Limb (tissue), 2 donors: Measurements from ENCODE around the gene RABAC1.
A peak's percentile ranks its signal among the peaks of the same experiment; 100 is the strongest.

Source experiments
- DNase-seq, 2 donors: peaks; one replicate each; pipeline ENCODE4 v3.0.0-alpha.2; 2016; ENCODE audit errors: extremely low spot score in 2 of 2

RABAC1 gene

DNA sequence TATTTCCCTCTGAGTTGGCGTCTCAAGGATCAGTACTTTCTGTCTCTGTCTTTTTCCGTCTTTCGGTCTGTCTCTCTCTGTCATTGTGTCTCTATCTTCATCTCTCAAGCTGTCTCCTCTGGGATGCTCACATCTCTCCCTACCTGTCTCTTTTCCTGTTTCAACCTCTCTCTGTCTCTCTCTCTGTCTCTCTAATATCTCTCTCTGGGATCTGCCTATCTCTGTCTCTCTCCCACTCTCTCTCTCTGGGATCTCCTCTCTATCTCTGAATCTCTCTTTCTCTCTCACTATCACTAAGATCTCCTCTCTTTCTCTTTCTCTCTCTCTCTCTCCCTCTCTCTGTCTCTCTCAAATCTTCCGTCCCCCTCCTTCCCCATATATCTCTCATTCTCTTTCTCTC is 30.9 kb upstream of the RABAC1 start:
- no peak for DNase-seq

DNA sequence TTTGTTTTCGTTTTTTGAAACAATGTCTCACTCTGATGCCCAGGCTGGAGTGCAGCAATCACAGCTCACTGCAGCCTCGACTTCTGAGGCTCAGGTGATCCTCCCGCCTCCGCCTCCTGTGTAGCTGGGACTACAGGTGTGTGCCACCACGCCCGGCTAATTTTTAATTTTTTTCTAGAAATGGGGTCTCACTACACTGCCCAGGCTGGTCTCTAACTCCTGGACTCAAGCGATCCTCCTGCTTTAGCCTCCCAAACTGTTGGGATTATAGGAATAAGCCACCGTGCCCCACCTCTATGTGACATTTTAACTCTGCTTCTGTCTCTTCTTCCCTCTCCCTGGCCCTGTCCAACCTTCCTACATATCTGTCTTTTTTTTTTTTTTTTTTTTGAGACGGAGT is 29.8 kb upstream of the RABAC1 start:
- no peak for DNase-seq

- DNase-seq = no peak
Measured at GRCh38 chr19:41987141-41987860, 28.2 kb upstream of the RABAC1 start.

DNA sequence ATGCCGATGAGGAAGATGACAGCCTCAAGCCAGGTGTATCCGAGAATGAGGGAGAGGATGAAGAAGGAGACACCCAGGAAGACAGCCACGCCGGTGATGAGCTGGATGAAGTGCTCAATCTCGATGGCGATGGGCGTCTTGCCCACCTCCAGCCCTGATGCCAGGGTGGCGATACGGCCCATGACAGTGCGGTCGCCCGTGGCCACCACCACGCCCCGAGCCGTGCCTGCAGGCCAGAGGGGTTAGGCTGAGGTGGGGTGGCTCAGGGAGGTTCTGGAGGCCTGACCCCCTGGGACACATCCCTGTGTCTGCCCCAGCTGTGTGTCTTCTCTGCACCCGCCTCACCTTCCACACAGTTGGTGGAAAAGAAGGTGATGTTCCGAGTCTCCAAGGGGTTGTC is 25.8 kb upstream of the RABAC1 start:
- no peak for DNase-seq

GRCh38 chr19:41981724-41982123 is 22.6 kb upstream of the RABAC1 start:
- DNase-seq = no peak

DNA sequence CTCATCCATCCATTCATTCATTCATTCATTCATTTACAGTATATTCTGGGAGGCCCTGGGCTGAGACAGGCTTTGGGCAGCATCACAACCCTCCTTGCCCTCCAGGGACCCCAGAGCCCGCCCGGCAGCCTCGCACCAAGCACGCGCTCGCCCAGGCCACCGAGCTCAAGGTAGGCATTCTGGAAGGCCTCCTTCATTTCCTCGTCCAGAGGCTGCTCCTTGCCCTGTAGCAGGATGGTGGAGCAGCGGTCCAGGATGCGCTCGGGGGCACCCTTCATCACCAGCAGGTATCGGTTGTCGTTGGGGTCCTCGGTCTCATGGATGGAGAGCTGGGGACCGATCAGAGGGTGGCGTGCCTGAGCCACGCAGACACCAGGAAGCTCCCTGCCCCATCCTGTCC is 19.3 kb upstream of the RABAC1 start:
- no peak for DNase-seq

DNA sequence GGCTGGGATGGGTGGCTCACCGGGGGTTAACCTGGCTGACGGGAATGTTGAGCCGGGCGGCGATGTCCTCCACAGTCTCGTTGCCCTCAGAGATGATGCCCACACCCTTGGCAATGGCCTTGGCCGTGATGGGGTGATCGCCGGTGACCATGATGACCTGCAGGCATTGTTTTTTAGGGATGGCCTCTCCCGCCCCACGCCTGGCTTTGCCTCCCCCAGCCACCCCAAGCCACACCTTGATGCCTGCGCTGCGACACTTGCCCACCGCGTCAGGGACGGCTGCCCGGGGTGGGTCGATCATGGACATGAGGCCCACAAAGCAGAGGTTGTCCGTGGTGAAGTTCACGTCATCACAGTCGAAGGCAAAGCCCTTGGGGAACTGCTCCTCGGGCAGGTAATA is 18.8 kb upstream of the RABAC1 start:
- no peak for DNase-seq

DNA sequence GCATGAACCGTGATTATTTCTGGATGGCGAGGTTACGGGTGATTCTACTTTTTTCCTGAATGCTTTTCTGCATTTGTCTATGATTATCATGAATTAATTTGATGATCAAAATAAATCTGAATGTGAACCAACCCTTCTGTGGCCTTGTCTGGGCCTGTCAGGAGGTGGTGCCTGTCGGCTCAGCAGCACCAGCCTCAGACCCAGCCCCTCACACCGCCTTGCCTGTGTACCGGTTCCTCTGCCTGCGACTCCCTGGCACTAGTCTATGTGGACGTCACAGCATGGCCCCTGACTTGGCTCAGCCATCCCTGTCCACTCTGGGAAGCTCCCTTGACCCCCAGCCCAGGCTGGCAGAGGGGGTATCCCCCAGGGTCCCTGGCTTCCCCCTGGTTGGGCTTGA is 15.5 kb upstream of the RABAC1 start:
- no peak for DNase-seq

DNA sequence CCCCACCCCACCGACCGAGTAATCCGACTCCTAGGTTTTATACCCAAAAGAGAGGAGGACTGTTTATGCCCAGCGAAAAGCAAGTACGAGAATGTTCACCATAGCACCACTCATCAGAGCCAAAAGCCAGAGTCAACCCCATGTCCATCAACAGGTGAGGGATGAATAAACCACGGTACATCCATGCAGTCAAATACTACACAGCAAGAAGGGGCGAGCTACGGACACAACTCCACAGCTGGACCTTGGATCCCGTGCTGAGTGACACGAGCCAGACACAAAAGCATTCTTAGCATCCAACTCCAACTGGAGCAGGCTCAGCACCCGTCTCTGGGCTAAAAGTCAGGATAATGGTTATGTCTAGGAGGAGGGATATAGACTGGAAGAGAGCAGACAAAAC is 12.2 kb upstream of the RABAC1 start:
- no peak for DNase-seq

DNA sequence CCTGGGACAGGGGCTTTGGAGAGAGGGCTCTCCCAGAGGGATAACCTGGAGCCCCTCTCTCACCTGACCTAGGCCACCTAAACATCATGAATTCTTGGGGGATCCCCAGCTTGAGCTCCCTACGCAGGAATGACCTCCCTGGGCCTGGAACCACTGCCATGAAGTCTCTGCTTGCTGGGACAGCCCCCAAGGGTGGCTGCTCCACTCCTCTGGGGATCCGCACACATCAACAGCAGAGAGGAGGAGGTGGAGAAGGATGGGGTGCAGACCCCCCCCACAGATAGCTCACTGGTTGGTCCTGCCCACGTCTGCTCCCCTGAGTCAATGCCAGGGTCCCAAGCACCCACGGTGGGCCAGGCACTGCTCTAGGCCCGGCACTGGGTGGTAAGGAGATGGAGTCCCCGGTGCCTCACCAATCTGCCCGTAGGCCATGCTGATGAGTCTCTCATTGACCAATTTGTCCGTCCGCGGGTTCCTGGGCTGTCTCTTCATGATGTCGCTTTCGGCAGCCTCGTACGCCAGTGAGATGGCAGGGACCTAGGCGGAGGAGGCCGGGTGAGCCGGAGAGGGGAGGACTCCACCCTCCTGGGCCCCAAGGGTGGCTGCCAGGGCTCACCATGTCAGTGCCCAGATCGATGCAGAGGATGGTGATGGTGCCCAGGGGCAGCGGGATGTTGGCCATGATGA is 10.8 kb upstream of the RABAC1 start:
- DNase-seq = no peak

DNA sequence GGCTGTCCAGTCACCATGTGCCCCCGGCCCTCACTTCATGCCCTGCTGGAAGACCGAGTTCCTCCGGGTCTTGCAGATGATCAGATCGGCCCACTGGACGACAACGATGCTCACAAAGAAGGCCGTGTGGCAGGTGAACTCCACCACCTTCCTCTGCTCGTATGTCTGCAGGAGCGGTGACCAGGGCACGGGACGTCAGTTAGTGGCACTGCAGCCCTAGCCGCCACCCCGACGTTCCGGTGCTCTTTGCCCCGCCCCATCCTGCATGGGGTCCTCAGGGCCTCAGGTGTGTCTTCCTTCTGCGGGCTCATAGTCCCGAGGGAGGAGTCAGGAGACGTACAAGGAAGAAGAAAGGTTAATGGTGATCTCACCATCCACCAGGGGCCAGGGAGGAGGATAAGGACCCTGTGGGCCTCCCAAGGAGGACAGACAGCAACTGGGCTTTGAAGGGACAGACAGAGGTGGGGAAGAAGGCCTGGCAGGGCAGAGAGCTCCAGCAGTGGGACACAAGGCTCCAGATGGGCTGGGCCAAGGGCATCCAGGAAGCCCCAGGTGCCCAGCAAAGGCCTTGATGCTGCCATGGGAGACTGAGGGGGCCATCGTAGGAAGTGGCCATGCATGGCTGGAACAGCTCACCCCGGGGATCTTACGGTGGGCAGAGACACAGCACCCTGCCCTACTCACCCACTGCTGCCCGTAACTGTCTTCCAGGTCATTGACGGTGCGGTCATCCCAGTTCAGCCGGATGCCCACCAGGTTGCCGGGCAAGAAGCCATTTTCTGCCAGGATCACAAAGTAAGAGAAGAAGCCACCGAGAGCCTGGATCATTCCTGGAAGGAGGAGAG is 9.9 kb upstream of the RABAC1 start:
- no peak for DNase-seq

GRCh38 chr19:41967054-41967783 is 8.1 kb upstream of the RABAC1 start:
- no peak for DNase-seq

- no peak for DNase-seq
Measured at GRCh38 chr19:41965106-41965505, 6.0 kb upstream of the RABAC1 start.

- DNase-seq = no peak
Measured at GRCh38 chr19:41960973-41961372, 1.9 kb upstream of the RABAC1 start.

- DNase-seq = peak; percentile 53 to 90
Measured at GRCh38 chr19:41958367-41959055, 610 bp downstream of the RABAC1 start.

DNA sequence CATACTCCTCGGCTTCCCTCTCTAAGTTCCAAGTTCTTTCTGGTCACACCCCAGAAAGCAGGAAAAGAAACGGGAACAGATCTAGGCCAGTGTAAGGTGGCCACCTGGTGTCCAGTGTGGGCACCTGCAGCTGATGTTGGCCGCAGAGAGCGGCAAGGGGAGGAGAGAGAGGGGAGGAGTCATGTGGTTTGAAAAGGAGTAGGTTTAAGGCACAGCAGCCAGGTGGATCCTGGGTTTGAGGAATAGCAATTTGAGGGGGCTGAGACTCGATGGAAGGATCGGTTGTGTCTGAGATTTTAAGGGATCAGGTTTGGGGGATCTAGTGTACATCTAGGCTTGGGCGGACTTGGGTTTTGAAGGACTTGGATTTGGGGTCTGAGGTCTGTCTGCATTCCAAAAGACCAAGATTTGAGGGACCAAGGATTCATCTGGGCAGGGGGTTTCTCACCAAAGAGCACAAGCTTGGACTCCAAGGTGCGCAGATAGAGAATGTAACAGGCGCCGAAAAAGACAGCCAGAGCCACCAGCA is 1.2 kb downstream of the RABAC1 start:
- peak; percentile 75 to 79 for DNase-seq

DNA sequence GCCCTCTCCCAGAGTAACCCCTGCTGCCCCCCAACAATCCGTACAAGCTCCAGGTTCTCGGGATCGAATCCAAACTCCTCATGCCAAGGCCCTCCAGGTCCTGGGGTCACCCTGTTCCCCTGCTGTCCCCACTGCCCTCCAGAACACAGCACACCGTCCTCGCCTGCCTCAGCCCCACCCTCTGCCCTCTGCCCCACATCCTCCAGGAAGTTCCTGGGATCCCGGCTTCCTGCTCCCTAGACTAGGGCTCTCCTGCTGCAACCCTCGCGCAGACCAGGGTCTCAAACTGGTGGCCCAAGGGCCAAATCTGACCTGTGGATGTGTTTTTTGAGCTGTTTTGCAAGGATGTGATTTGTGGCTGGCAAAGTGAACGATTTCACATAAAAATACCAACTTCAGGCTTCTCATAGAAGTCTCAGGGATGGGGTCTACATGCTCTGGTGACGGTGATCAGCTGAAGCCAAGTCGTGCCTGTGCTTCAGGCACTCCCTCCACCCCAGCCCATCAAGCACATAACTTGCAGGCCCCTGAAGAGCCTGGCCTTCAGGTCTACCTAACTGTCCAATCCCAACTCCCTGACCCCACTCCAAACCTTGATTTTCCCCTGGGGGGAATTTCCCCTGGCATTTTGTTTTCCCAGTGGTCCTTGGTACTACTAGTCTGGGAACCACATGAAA is 1.8 kb downstream of the RABAC1 start:
- no peak for DNase-seq

GRCh38 chr19:41956621-41957020 is 2.5 kb downstream of the RABAC1 start:
- no peak for DNase-seq

- no peak for DNase-seq
Measured at GRCh38 chr19:41955521-41955920, 3.6 kb downstream of the RABAC1 start.

DNA sequence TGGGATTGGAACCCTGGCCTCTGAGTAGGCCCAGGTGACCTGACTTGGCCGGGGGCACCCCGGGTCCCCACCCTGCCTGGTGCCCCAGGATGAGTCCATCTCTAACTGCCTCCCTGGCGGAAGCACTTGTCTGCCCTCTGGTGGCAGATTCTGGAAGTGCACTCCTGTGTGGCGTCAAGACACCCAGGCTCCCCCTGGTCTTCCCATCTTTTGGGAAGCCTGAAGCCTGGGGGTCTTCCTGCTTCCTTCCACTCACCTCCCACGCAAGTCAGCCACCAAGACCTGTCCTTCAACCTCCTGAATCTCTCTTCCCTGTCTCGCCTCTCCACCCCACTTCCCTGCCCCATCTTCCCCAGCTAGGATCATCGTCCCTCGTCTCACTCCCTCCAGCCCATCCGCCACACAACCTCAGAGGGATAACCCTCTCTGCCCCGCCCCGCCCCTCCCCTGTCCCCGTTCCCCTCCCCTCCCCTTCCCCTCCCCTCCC is 7.4 kb downstream of the RABAC1 start:
- peak; percentile 54 to 85 for DNase-seq
